Thyroid gland (tissue), 4 donors: ENCODE measurements around the gene CETN1. TPM values are rescaled to one million over a fixed set of nuclear protein-coding genes. Genes with fewer than 3 reads are reported as not detected.

Experiments
- DNase-seq, 2 donors: peaks; one replicate each; pipeline ENCODE4 v3.0.0-alpha.2; 2019
- H3K27ac ChIP-seq, 3 donors: fragments of 200-600 bp; sonication (generic); 1 replicate in 2 of 3; 2 replicates in 1 of 3; pipeline ENCODE4 v1.5.1; 2016 to 2019; ENCODE audit warnings: mild to moderate bottlenecking in 1 of 3, moderate library complexity in 1 of 3
- H3K27me3 ChIP-seq: fragments of 200-600 bp; sonication (generic); one replicate; pipeline ENCODE4 v1.5.1; 2019
- H3K36me3 ChIP-seq, 2 donors: fragments of 200-600 bp; sonication (generic); one replicate each; pipeline ENCODE4 v1.5.1; 2016 to 2019
- H3K4me1 ChIP-seq, 2 donors: fragments of 200-600 bp; sonication (generic); one replicate each; pipeline ENCODE4 v1.5.1; 2017 to 2019
- H3K4me3 ChIP-seq, 3 donors: fragments of 200-600 bp; sonication (generic); replicated peaks in 1 of 3; 1 replicate in 2 of 3; 2 replicates in 1 of 3; pipeline ENCODE4 v1.5.1; 2016; ENCODE audit warnings: mild to moderate bottlenecking in 1 of 3
- H3K9me3 ChIP-seq: fragments of 200-600 bp; sonication (generic); one replicate; pipeline ENCODE4 v1.5.1; 2017
- POLR2A ChIP-seq, 2 donors: fragments of 450-650 bp; IDR thresholded peaks; one replicate each; pipeline ENCODE4 v1.6.1; 2017; ENCODE audit warnings: antibody characterized with exemption in 2 of 2, mild to moderate bottlenecking in 2 of 2, moderate library complexity in 1 of 2
- WGBS, 2 donors: methylation state at CpG; one replicate each; pipeline ENCODE4 v1.1.5; 2017; 5-methylcytosine and 5-hydroxymethylcytosine counted together
- intact Hi-C: fragments of 100-400 bp; cut with DNase I; formaldehyde crosslinking; loops from one replicate; pipeline ENCODE4 v1.15.1; 2023
- total RNA-seq, 4 donors: library from RNA; depleted of rRNA; stranded (reverse); fragments of >200 nt; gene quantifications; one replicate each; pipeline ENCODE4 v1.2.3, GENCODE V29; 2016
- TF ChIP-seq, protein P1 (sequence below), 6 experiments: fragments of 200-600 bp in 3 of 6; fragments of 450-650 bp in 3 of 6; sonication (generic) in 3 of 6; IDR thresholded peaks; one replicate each; pipeline ENCODE4 v1.5.1; 2016 to 2019; ENCODE audit warnings: antibody characterized with exemption in 6 of 6, mild to moderate bottlenecking in 2 of 6, inconsistent platforms in 1 of 6, moderate library complexity in 1 of 6

CETN1 gene
- total RNA-seq: under 1 TPM in 1 of 4 donors, not detected in 3; 0.27 TPM

- intact Hi-C loops: no loop called here
- Histone ChIP-seq H3K4me1 (no peaks in the 10 kb centered on the region), H3K27me3 (no peaks in the 10 kb centered on the region), H3K27ac (no peak within 1 kb of the TSS), H3K9me3 (no peaks in the 10 kb centered on the region), H3K4me3 (no peak within 1 kb of the TSS), H3K36me3 (no peaks in the 10 kb centered on the region)
- DNase-seq: no peak
- TF ChIP-seq, protein P1, sequence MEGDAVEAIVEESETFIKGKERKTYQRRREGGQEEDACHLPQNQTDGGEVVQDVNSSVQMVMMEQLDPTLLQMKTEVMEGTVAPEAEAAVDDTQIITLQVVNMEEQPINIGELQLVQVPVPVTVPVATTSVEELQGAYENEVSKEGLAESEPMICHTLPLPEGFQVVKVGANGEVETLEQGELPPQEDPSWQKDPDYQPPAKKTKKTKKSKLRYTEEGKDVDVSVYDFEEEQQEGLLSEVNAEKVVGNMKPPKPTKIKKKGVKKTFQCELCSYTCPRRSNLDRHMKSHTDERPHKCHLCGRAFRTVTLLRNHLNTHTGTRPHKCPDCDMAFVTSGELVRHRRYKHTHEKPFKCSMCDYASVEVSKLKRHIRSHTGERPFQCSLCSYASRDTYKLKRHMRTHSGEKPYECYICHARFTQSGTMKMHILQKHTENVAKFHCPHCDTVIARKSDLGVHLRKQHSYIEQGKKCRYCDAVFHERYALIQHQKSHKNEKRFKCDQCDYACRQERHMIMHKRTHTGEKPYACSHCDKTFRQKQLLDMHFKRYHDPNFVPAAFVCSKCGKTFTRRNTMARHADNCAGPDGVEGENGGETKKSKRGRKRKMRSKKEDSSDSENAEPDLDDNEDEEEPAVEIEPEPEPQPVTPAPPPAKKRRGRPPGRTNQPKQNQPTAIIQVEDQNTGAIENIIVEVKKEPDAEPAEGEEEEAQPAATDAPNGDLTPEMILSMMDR (IDR thresholded peaks at IDR 0.05): no peak
- no peak for TF ChIP-seq POLR2A (IDR thresholded peaks at IDR 0.05)
- 93 to 97% methylated on average over 38 of the region's 38 CpGs for WGBS, 2 donors
These were observed at the start of gene CETN1 for GRCh38 chr18:580154-580553. CETN1 (plus strand) TSS chr18:580380; CDS start chr18:580409, 29 bp downstream.

- DNase-seq: no peak
- intact Hi-C loops: no loop called here
- H3K27me3 ChIP-seq: no peaks in the 10 kb centered on the region
- H3K4me1 ChIP-seq: no peaks in the 10 kb centered on the region
- H3K9me3 ChIP-seq: no peaks in the 10 kb centered on the region
- H3K27ac ChIP-seq: no peak overlapping the region
- 71 to 86% methylated on average over 4 of the region's 4 CpGs for WGBS, 2 donors
- H3K4me3 ChIP-seq: no peak overlapping the region
- TF ChIP-seq POLR2A (IDR thresholded peaks at IDR 0.05): no peak
- TF ChIP-seq, protein P1 (IDR thresholded peaks at IDR 0.05): no peak
- H3K36me3 ChIP-seq: no peaks in the 10 kb centered on the region
These were observed 48.2 kb upstream of the CETN1 start for GRCh38 chr18:532018-532417.

DNA sequence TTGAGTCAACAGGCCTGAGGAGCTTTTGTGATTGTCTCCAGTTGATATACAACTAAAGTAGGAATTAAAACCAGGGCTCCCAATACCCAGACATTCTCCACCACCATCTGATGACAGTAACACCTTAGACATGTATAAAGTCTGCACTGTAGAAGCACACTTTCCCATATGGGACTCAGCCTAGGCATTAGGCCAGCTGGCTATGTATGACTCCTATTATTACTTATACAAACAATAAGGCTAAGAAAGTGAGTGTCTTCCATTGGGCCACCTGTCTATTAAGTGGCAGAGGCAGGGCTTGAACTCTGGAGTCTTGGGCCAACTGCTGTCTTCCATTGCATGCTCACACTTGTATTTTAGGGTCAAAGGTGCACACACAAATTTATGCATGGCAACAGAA, 47.5 kb upstream of the CETN1 start:
- H3K27me3 ChIP-seq: no peaks in the 10 kb centered on the region
- intact Hi-C loops: no loop called here
- DNase-seq: no peak
- TF ChIP-seq, protein P1 (IDR thresholded peaks at IDR 0.05): no peak
- no peak for TF ChIP-seq POLR2A (IDR thresholded peaks at IDR 0.05)
- no peak overlapping the region for H3K27ac ChIP-seq
- no peaks in the 10 kb centered on the region for H3K36me3 ChIP-seq
- no peak overlapping the region for H3K4me3 ChIP-seq
- H3K4me1 ChIP-seq: no peaks in the 10 kb centered on the region
- no peaks in the 10 kb centered on the region for H3K9me3 ChIP-seq

- Histone ChIP-seq H3K4me3 (no peak overlapping the region), H3K27me3 (no peaks in the 10 kb centered on the region), H3K36me3 (no peaks in the 10 kb centered on the region), H3K27ac (no peak overlapping the region), H3K4me1 (no peaks in the 10 kb centered on the region), H3K9me3 (no peaks in the 10 kb centered on the region)
- 70 to 73% methylated on average over 6 of the region's 6 CpGs for WGBS, 2 donors
- DNase-seq: no peak
- TF ChIP-seq POLR2A (IDR thresholded peaks at IDR 0.05): no peak
- TF ChIP-seq, protein P1 (IDR thresholded peaks at IDR 0.05): no peak
- intact Hi-C loops: no loop called here
These were observed 46.1 kb upstream of the CETN1 start for GRCh38 chr18:533995-534601.

DNA sequence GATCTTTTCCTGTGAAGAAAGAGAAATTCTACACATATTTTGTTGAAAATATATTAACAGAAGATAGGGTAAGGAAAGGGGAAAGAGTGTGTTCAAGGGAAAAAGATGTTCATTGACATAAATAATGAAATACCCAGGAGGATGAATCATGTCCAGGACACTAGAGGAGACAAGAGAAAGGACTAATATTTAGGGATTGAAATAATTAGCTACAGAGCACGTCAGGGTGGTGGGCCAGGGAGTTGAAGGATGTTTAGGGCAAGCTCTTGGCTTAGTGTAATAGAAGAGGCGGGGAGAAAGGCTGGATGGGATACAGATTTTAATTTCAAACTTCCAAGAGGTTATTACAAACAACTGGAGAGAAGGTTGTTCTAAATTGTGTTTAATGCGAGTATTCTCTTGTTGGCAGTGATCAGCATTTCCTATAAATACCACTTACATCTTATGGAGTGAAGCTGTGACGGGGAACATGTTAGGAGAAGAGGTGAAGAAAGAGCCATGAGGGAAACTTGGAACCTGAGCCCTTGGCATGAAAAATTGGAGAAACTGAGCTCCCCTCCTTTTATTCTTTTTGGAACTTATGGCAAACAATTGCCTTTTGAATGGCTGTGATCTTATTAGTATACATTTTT, 36.6 kb upstream of the CETN1 start:
- Histone ChIP-seq H3K9me3 (no peaks in the 10 kb centered on the region), H3K4me1 (no peaks in the 10 kb centered on the region), H3K27me3 (no peaks in the 10 kb centered on the region), H3K4me3 (no peak overlapping the region), H3K27ac (no peak overlapping the region), H3K36me3 (no peaks in the 10 kb centered on the region)
- no peak for TF ChIP-seq POLR2A (IDR thresholded peaks at IDR 0.05)
- TF ChIP-seq, protein P1 (IDR thresholded peaks at IDR 0.05): no peak
- no peak for DNase-seq
- 68 to 76% methylated on average over 4 of the region's 4 CpGs for WGBS, 2 donors
- intact Hi-C loops: no loop called here
